CD4-positive, alpha-beta T cell (primary cell): ENCODE measurements around the gene ENTPD6. TPM values are rescaled to one million over a fixed set of nuclear protein-coding genes. Genes with fewer than 3 reads are reported as not detected.
"Not testable (repeated sequence)": the region's sequence is repeated elsewhere in the genome, so short reads cannot be mapped to it uniquely, and the experiment has no call there.

Experiments
- ATAC-seq: fragments of 200-7000 bp; cut with Tn5 transposase; one replicate; pipeline ENCODE4 v1.10.0; 2022; ENCODE audit warnings: mild to moderate bottlenecking; ENCODE audit not compliant: poor library complexity
- CTCF ChIA-PET: fragments of 350-600 bp; sonication (Branson Sonifier 250); formaldehyde crosslinking; loops from one replicate; lab custom pipeline; 2021; ENCODE audit warnings: antibody characterized with exemption, inconsistent platforms; lab: Charles Lee
- POLR2A ChIA-PET: fragments of 350-600 bp; sonication (Branson Sonifier 250); formaldehyde crosslinking; loops from one replicate; lab custom pipeline; 2021; ENCODE audit warnings: antibody characterized with exemption, inconsistent platforms; lab: Charles Lee
- DNase-seq, 14 experiments: peaks; one replicate each; pipeline ENCODE4 v3.0.0-alpha.2; 2013 to 2020; ENCODE audit warnings: mixed read lengths in 2 of 14
- H3K27ac ChIP-seq, 2 donors: one replicate each; pipeline versions ENCODE4 v1.5.1 to v1.7.0; 2013; ENCODE audit warnings: low read length in 2 of 2, low read depth in 1 of 2, mild to moderate bottlenecking in 1 of 2
- H3K27me3 ChIP-seq, 2 experiments: 1 replicate in 1 of 2; 2 replicates in 1 of 2; pipeline versions ENCODE4 v1.6.1 to v1.7.0; 2013; ENCODE audit warnings: low read length in 2 of 2, control low read depth in 1 of 2, mild to moderate bottlenecking in 1 of 2, moderate library complexity in 1 of 2; ENCODE audit not compliant: insufficient read depth in 2 of 2, control insufficient read depth in 1 of 2
- H3K36me3 ChIP-seq: one replicate; pipeline ENCODE4 v1.6.1; 2013; ENCODE audit warnings: low read length, control low read depth; ENCODE audit not compliant: insufficient read depth
- H3K4me1 ChIP-seq: one replicate; pipeline ENCODE4 v1.6.1; 2013; ENCODE audit warnings: low read length, control low read depth; ENCODE audit not compliant: insufficient read depth
- H3K4me3 ChIP-seq: one replicate; pipeline ENCODE4 v1.5.1; 2013; ENCODE audit warnings: mild to moderate bottlenecking, low read length, moderate library complexity
- H3K9me3 ChIP-seq, 2 experiments: 1 replicate in 1 of 2; 2 replicates in 1 of 2; pipeline versions ENCODE4 v1.6.1 to v1.7.0; 2013; ENCODE audit warnings: low read length in 2 of 2, mild to moderate bottlenecking in 2 of 2, control low read depth in 1 of 2, moderate library complexity in 1 of 2; ENCODE audit not compliant: control insufficient read depth in 1 of 2, insufficient read depth in 1 of 2
- H3K27ac Mint-ChIP-seq: one replicate; pipeline ENCODE4 v1.8.0; 2020; ENCODE audit warnings: mixed read lengths
- H3K27me3 Mint-ChIP-seq: one replicate; pipeline ENCODE4 v1.8.0; 2021; ENCODE audit warnings: mixed read lengths
- H3K36me3 Mint-ChIP-seq: one replicate; pipeline ENCODE4 v1.8.0; 2021; ENCODE audit warnings: low read depth, mixed read lengths
- H3K4me1 Mint-ChIP-seq: one replicate; pipeline ENCODE4 v1.8.0; 2021; ENCODE audit warnings: low read depth, mixed read lengths
- H3K4me3 Mint-ChIP-seq: one replicate; pipeline ENCODE4 v1.8.0; 2020; ENCODE audit warnings: mild to moderate bottlenecking, mixed read lengths
- H3K9me3 Mint-ChIP-seq: one replicate; pipeline ENCODE4 v1.8.0; 2020; ENCODE audit warnings: mixed read lengths
- intact Hi-C, 2 experiments: fragments of 100-400 bp; cut with DNase I in 1 of 2; cut with micrococcal nuclease in 1 of 2; formaldehyde crosslinking; loops; one replicate each; pipeline versions ENCODE4 v1.15.1 to v1.9.0; 2023 to 2025; cut with DNase I, micrococcal nuclease
- total RNA-seq, 174 experiments: library from RNA in 2 of 174; stranded (reverse) in 2 of 174; gene quantifications; one replicate each; pipeline ENCODE4 v1.2.3 and lab custom pipeline; 2021 to 2026
- TF ChIP-seq, protein P1 (sequence below): fragments of 200-600 bp; IDR thresholded peaks from one replicate; pipeline ENCODE4 v1.8.0; 2022; ENCODE audit warnings: antibody characterized with exemption, mild to moderate bottlenecking

ENTPD6 gene
- total RNA-seq, 2 experiments from 2014 or later = 78.5 to 85.1 TPM

DNA sequence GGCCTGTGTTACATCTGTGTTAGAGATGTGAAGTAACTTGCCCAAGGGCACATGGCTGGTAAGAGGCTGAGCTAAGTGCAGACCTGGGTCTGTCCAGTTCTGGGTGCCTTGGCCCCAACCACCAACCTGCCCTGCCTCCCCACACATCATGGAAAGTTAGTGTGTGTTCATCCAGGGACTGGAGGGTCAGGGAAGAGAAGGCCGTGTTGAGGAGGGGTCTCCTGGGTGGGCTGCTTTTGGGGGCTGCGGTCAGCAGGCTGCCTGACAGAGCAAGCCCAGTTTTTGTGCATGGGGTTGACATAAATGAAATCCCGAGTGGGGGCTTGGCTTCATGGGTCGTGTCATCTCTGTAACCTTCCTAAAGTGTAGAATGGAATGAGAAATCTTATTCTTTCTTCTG is 63.3 kb downstream of the ENTPD6 start:
- no peaks in the 10 kb centered on the region for H3K9me3 Mint-ChIP-seq
- H3K27me3 Mint-ChIP-seq = no peaks in the 10 kb centered on the region
- H3K27ac ChIP-seq = no peak overlapping the region
- H3K36me3 Mint-ChIP-seq = peaks cover 28% of the 10 kb centered on the region
- H3K27me3 ChIP-seq = no peaks in the 10 kb centered on the region
- no peak for DNase-seq
- H3K36me3 ChIP-seq = peaks cover 8% of the 10 kb centered on the region
- no peak overlapping the region for H3K4me3 Mint-ChIP-seq
- no peak for ATAC-seq
- TF ChIP-seq, protein P1, sequence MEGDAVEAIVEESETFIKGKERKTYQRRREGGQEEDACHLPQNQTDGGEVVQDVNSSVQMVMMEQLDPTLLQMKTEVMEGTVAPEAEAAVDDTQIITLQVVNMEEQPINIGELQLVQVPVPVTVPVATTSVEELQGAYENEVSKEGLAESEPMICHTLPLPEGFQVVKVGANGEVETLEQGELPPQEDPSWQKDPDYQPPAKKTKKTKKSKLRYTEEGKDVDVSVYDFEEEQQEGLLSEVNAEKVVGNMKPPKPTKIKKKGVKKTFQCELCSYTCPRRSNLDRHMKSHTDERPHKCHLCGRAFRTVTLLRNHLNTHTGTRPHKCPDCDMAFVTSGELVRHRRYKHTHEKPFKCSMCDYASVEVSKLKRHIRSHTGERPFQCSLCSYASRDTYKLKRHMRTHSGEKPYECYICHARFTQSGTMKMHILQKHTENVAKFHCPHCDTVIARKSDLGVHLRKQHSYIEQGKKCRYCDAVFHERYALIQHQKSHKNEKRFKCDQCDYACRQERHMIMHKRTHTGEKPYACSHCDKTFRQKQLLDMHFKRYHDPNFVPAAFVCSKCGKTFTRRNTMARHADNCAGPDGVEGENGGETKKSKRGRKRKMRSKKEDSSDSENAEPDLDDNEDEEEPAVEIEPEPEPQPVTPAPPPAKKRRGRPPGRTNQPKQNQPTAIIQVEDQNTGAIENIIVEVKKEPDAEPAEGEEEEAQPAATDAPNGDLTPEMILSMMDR = no peak
- no peaks in the 10 kb centered on the region for H3K9me3 ChIP-seq
- ChIA-PET CTCF (no interaction called here), POLR2A (interaction anchor here (2.3 kb wide), 1 partner anchor 10 kb away, joined by 6 read pairs; the partner anchor contains the start of gene PYGB)
- intact Hi-C loops = no loop called here
- peak overlapping the region; percentile 90 for H3K27ac Mint-ChIP-seq
- H3K4me1 Mint-ChIP-seq = peaks cover 73% of the 10 kb centered on the region
- peaks cover 6% of the 10 kb centered on the region for H3K4me1 ChIP-seq
- no peak overlapping the region for H3K4me3 ChIP-seq

DNA sequence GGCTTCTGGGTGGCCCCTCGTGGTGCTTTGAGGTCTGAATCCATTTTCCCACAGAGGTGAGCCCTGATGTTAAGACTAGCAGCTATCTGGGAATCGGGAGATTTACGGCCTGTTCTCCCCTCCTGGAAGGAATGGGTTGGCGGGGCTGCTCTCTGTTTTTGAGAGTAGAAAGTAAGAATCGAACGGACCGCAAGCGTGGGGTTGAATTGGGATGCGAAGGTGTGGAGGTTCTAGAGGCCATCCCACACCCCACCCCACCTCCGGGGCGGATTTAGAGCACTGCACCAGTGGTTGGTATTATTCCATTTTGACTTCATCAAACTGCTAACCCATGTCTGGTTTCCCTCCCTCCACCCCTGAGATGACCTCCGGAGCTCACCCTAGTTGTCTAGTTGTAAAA is 63.8 kb downstream of the ENTPD6 start:
- Histone ChIP-seq H3K27me3 (no peaks in the 10 kb centered on the region), H3K4me3 (no peak overlapping the region), H3K36me3 (peaks cover 8% of the 10 kb centered on the region), H3K27ac (peak overlapping the region in 1 of 2 donors; percentile 1), H3K9me3 (no peaks in the 10 kb centered on the region), H3K4me1 (peaks cover 6% of the 10 kb centered on the region)
- H3K4me1 Mint-ChIP-seq = peaks cover 72% of the 10 kb centered on the region
- H3K36me3 Mint-ChIP-seq = peaks cover 26% of the 10 kb centered on the region
- H3K27ac Mint-ChIP-seq = peak overlapping the region; percentile 90
- ChIA-PET POLR2A (interaction anchor here (0.6 to 2.2 kb wide), 3 partner anchors 11 to 201 kb away, joined by 3 to 27 read pairs (median 5); partner anchors contain the start of genes ACSS1, ENTPD6 and PYGB), CTCF (interaction anchor here (1.0 to 1.3 kb wide), 2 partner anchors 9 to 177 kb away, joined by 3 to 5 read pairs; no protein-coding TSS in a partner anchor)
- TF ChIP-seq, protein P1 = no peak
- intact Hi-C loops = no loop called here
- DNase-seq (no peak), ATAC-seq (no peak)
- no peaks in the 10 kb centered on the region for H3K27me3 Mint-ChIP-seq
- H3K9me3 Mint-ChIP-seq = no peaks in the 10 kb centered on the region
- H3K4me3 Mint-ChIP-seq = peak overlapping the region; percentile 60

DNA sequence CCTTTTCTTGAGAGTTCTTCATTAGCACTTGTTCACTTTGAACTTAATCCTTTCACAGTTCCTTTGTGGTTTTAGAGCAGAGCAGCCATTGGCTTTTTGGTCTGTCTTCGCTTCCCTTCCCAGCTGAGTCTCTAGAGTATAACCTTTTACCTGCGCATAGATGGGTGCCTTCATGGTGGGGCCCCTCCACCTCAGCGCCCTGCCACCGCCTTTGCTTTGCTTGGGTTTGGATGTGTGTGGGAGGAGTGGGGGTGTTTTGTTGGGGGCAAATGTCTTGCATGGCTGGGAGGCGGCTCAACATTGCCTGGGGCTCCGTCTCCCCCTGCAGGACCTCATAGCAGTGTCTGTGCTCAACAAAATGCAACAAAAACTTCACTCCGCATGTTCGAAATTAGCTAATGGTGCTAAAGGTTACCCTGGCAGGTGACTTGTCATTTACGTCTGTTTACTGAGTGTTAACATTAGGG is 64.3 kb downstream of the ENTPD6 start:
- TF ChIP-seq, protein P1 = no peak
- peak in 5 of 14 experiments; percentile 29 to 48 (median 36) for DNase-seq
- ChIA-PET CTCF (interaction anchor here (1.0 to 1.3 kb wide), 3 partner anchors 10 to 177 kb away, joined by 3 to 5 read pairs (median 3); partner anchors contain the start of gene ENTPD6), POLR2A (interaction anchor here (0.6 to 2.2 kb wide), 4 partner anchors 9 to 202 kb away, joined by 3 to 27 read pairs (median 10); partner anchors contain the start of genes ACSS1, ENTPD6 and PYGB)
- Mint-ChIP-seq H3K9me3 (no peaks in the 10 kb centered on the region), H3K27me3 (no peaks in the 10 kb centered on the region), H3K36me3 (peaks cover 22% of the 10 kb centered on the region), H3K4me3 (peak overlapping the region; percentile 60), H3K4me1 (peaks cover 67% of the 10 kb centered on the region), H3K27ac (peak overlapping the region; percentile 90)
- H3K9me3 ChIP-seq = no peaks in the 10 kb centered on the region
- H3K36me3 ChIP-seq = peaks cover 8% of the 10 kb centered on the region
- H3K4me3 ChIP-seq = no peak overlapping the region
- ATAC-seq = peak; percentile 80
- peak overlapping the region in 1 of 2 donors; percentile 1 for H3K27ac ChIP-seq
- no peaks in the 10 kb centered on the region for H3K27me3 ChIP-seq
- intact Hi-C loops = no loop called here
- H3K4me1 ChIP-seq = peaks cover 6% of the 10 kb centered on the region

- peaks cover 24% of the 10 kb centered on the region for H3K36me3 Mint-ChIP-seq
- H3K4me1 ChIP-seq, H3K27me3 Mint-ChIP-seq, H3K9me3 Mint-ChIP-seq, H3K9me3 ChIP-seq, H3K4me3 ChIP-seq, ATAC-seq, H3K27me3 ChIP-seq, intact Hi-C loops, H3K36me3 ChIP-seq, H3K27ac ChIP-seq: not testable (repeated sequence)
- H3K4me1 Mint-ChIP-seq = peaks cover 65% of the 10 kb centered on the region
- ChIA-PET CTCF (interaction anchor here (1.2 kb wide), 1 partner anchor 66 kb away, joined by 3 read pairs; the partner anchor contains the start of gene ENTPD6), POLR2A (interaction anchor here (0.9 to 2.2 kb wide), 4 partner anchors 11 to 66 kb away, joined by 3 to 27 read pairs (median 10); partner anchors contain the start of genes ENTPD6 and PYGB)
- peak overlapping the region; percentile 90 for H3K27ac Mint-ChIP-seq
- peak in 6 of 14 experiments; percentile 6 to 54 (median 38) for DNase-seq
- peak overlapping the region; percentile 54 for H3K4me3 Mint-ChIP-seq
These were observed 65.4 kb downstream of the ENTPD6 start for GRCh38 chr20:25260770-25261437.
